ENCODE data around the gene KIAA1191. TPM values are rescaled to one million over a fixed set of nuclear protein-coding genes. Genes with fewer than 3 reads are reported as not detected.

Gene KIAA1191
- total and polyA plus RNA-seq, 3 donors from 2014 or later, result 34.9 to 60.3 (median 35.5) TPM

- H3K36me3 ChIP-seq (ENCODE audit: low read depth, missing control alignments), result no peaks in the 10 kb centered on the region
- H3K4me3 ChIP-seq, result no peak overlapping the region
- no peak overlapping the region for H3K27ac ChIP-seq
- intact Hi-C loops (cut with DNase I; ENCODE audit: low total_unique reads), result no loop called here
- 91 to 93% methylated on average over 11 to 12 of the region's 12 CpGs for WGBS, 2 donors
- H3K9me3 ChIP-seq, result no peaks in the 10 kb centered on the region
- H3K27me3 ChIP-seq, result no peaks in the 10 kb centered on the region
- DNase-seq, result no peak
- TF ChIP-seq, protein P1, sequence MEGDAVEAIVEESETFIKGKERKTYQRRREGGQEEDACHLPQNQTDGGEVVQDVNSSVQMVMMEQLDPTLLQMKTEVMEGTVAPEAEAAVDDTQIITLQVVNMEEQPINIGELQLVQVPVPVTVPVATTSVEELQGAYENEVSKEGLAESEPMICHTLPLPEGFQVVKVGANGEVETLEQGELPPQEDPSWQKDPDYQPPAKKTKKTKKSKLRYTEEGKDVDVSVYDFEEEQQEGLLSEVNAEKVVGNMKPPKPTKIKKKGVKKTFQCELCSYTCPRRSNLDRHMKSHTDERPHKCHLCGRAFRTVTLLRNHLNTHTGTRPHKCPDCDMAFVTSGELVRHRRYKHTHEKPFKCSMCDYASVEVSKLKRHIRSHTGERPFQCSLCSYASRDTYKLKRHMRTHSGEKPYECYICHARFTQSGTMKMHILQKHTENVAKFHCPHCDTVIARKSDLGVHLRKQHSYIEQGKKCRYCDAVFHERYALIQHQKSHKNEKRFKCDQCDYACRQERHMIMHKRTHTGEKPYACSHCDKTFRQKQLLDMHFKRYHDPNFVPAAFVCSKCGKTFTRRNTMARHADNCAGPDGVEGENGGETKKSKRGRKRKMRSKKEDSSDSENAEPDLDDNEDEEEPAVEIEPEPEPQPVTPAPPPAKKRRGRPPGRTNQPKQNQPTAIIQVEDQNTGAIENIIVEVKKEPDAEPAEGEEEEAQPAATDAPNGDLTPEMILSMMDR (IDR thresholded peaks at IDR 0.05), result no peak
- no peak for TF ChIP-seq POLR2A (IDR thresholded peaks at IDR 0.05)
- peaks cover 13% of the 10 kb centered on the region for H3K4me1 ChIP-seq
Measured at GRCh38 chr5:176384991-176385390, 23.4 kb upstream of the KIAA1191 start.

- WGBS, 2 donors, result 88 to 89% methylated on average over 5 to 8 of the region's 8 CpGs
- H3K4me1 ChIP-seq, result peaks cover 10% of the 10 kb centered on the region
- H3K36me3 ChIP-seq (ENCODE audit: low read depth, missing control alignments), result no peaks in the 10 kb centered on the region
- H3K9me3 ChIP-seq, result no peaks in the 10 kb centered on the region
- intact Hi-C loops (cut with DNase I; ENCODE audit: low total_unique reads), result no loop called here
- no peak overlapping the region for H3K4me3 ChIP-seq
- H3K27ac ChIP-seq, result no peak overlapping the region
- no peaks in the 10 kb centered on the region for H3K27me3 ChIP-seq
- TF ChIP-seq, protein P1 (IDR thresholded peaks at IDR 0.05), result no peak
- no peak for TF ChIP-seq POLR2A (IDR thresholded peaks at IDR 0.05)
- DNase-seq, result no peak
Measured at GRCh38 chr5:176384366-176384930, 22.9 kb upstream of the KIAA1191 start.

DNA sequence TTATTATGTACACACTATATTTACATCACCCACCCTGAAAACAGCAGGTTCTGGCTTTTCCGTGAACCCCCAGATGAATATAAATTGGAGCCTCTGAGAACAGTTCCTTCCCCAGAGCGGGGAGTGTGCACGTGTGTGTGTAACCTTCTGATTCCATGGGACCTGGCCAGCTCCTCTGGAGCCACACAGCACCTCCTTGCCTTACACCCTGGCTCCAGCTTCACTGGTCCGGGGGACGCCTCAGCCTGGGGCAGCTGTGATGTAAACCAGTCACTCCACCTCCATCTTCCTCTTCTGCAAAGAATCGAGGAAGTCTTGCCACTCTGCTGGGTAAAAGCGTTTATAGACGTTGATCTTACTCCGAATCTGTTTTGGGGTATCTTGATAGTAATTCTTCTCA is 22.4 kb upstream of the KIAA1191 start:
- Histone ChIP-seq H3K36me3 (ENCODE audit: low read depth, missing control alignments) (no peaks in the 10 kb centered on the region), H3K27me3 (no peaks in the 10 kb centered on the region), H3K4me1 (peaks cover 10% of the 10 kb centered on the region), H3K27ac (no peak overlapping the region), H3K9me3 (no peaks in the 10 kb centered on the region), H3K4me3 (no peak overlapping the region)
- DNase-seq, result no peak
- TF ChIP-seq POLR2A (IDR thresholded peaks at IDR 0.05), result no peak
- TF ChIP-seq, protein P1 (IDR thresholded peaks at IDR 0.05), result no peak
- 79 to 84% methylated on average over 9 of the region's 9 CpGs for WGBS, 2 donors
- intact Hi-C loops (cut with DNase I; ENCODE audit: low total_unique reads), result no loop called here

DNA sequence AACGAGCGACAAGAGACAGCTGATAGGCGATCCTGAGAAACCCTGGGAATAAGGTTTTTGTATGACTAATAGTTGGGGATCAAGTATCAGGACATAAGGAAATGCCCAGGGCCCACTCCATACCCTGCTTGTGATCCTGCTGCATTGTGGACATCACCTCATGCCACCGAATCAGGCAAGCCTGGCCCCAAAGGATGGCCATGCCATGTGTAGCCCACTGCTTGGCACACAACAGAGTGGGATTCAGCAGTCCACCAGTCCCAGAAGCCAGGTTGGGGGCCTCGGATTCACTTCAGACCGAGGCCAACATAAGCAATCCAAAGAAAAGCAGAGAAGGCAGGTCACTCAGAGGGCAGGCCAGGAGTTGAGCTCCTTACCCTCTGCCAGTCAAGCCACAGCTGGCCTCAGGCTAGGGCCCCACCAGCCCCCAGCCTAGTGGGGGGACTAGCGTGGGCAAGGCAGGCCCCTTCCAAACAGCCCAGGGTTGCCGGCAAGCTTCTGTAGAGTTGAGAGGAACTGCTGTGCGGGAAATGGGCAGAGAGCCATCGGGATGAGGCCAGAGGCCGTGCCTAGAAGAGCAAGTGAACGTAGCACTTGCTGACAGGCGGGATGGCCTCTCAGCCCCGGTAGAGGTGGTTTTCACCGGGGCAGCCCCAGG is 21.8 kb upstream of the KIAA1191 start:
- H3K9me3 ChIP-seq, result no peaks in the 10 kb centered on the region
- WGBS, 2 donors, result 90 to 91% methylated on average over 12 to 15 of the region's 15 CpGs

More for the DNA sequence above, 21.8 kb upstream of the KIAA1191 start:
- intact Hi-C loops (cut with DNase I; ENCODE audit: low total_unique reads), result no loop called here
- Histone ChIP-seq H3K4me3 (no peak overlapping the region), H3K4me1 (peaks cover 10% of the 10 kb centered on the region), H3K27me3 (no peaks in the 10 kb centered on the region), H3K36me3 (ENCODE audit: low read depth, missing control alignments) (no peaks in the 10 kb centered on the region), H3K27ac (no peak overlapping the region)
- no peak for DNase-seq
- TF ChIP-seq, protein P1 (IDR thresholded peaks at IDR 0.05), result no peak
- no peak for TF ChIP-seq POLR2A (IDR thresholded peaks at IDR 0.05)
